NCI-H524 (cell line): ENCODE results near the gene AUTS2.

Source experiments
- DNase-seq, 2 experiments: peaks; one replicate each; lab custom pipeline; 2025; lab: John Stamatoyannopoulos, UW

AUTS2 gene

DNA sequence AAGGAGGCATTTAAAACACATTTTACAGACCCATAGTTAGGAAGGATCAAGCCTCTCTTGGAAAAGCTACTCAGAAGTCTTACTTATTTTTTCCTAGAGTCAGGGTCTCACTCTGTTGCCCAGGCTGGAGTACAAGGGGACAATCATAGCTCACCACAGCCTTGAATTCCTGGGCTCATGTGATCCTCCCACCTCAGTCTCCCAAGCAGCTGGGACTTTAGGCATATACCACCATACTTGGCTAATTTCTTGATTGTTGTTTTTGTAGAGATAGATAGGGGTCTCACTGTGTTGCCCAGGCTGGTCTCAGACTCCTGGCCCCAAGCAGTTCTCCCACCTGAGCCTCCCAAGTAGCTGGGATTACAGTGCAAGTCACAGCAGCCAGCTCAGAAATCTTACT is 1179.0 kb downstream of the AUTS2 start:
- DNase-seq = no peak

DNA sequence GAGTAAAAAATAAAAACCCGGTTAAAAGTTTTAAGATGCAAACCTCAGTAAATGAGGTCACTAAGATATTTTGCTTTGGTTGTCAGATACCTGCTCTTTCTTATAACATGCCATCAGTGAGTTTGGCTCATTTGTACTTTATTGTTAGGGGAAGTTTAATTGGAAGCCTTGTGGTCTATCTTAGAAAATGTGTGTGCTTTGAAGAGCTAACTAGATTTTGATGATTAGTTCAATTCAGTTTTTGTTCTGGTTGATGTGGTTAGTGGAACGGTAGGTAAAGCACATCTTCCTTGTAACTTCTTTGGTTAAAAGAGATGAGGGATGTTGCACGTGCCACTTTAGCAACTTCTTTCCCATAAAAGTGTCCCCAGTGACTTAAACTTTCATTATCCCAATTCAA is 1180.3 kb downstream of the AUTS2 start:
- DNase-seq = no peak

DNA sequence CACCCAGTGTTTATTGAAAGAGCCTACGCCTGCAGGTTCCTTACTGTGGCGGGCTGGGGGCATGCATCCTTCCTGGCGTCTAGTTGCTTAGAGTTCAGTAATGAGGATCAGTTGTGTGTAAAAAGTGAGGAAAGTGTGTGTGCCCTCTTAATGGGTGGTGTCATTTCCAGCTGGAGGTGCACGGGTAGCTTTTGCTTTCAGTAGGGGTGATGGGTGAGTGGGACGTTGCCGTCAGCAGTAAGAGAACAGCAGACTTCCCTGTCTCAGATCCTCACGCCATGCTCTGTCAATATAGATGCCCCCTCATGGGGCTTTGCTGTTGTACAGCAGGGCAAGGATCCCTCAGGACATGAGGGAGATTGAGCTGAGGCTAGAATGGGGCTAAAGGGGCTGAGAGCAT is 1181.0 kb downstream of the AUTS2 start:
- DNase-seq = no peak

DNA sequence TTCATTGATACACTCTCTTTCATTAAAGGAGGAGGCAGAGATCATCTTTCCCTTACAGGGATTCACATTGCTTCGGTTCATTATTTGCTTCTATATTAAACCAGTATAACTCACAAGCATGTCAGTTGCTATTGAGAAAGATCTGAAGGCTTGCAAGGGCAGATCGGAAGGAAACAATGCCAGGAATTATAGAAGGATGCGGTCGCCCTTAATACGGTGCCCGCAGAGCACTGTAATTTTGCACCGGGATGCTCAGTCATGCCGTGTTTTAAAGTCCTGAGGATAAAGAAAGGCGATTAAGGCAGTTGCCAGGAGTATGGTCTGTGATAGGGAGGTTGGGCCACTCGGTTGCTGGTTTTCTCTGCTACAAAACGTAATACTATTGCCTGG is 1183.6 kb downstream of the AUTS2 start:
- DNase-seq = no peak

DNA sequence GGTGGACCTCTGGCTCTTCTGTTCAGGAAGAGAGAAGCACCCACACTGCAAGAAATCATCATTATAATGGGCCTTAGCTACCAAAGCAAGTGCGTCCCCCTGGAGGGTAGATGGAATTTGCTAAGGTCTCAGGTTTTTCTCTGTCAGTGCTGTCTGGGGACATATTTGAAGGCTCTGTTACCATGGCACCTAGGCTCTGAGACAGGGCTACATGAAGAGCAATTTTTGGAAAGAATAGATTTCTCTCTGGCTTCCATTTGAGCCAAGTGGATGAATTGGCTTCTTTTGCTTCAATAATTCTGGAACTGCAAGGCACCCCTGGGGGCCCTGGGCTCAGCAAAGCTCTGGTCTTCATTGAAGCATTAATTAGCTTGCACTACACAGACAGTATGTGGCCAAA is 1184.5 kb downstream of the AUTS2 start:
- no peak for DNase-seq

DNA sequence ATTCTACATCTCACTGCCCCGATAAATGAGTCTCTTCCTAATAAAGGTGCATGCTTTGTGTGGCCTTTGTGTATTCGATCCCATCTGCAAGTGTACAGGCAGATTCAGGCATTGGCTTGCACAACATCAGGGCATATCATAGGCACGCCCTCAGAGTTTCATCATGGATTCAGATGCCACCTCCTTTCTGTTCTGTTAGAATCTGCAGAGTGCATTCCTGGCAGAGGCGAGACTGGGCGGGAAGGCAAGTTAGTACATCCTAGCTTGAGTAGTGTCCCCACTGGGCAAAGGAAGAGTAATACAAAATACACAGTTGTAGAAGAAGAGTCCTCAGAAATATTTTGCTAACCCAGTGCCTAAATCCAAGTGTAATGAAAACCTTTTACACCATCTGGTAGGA is 1187.2 kb downstream of the AUTS2 start:
- no peak for DNase-seq

DNA sequence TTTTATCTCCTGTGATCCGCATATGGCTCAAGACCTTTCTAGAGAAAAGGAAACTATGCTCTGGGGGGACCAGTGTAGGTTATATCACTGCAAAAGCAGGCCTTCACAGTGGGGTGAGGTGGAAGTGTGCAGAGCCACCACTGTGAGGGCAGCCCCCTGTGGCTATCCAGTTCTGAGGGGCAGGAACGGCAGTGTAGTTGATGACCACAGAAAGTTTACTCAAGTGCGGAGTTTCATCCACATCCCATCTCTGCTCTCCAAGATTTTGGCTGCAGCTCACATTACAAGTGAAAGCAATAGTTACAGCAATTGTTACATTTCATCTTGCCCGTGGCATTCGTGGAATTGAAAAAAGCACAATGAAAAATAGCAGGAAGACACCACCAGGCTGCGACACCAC is 1187.8 kb downstream of the AUTS2 start:
- DNase-seq = no peak

DNA sequence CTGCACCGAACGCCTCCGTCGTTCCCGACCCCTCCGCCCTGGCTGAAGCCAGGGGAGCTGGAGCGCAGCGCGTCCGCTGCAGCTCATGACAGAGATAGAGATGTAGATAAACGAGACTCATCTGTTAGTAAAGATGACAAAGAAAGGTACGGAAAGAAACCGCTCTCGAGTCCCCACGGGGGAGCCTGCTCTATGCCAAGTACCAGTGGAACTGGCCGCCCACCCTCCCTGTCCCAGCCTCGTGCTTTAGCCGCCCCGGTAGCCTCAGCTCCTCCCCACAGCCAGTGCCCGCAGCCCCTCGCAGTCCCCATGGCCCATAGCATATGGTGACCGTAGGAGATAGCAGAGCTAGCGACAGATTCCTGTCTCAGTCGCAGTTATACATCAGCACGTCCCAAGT is 1189.0 kb downstream of the AUTS2 start:
- DNase-seq = no peak

DNA sequence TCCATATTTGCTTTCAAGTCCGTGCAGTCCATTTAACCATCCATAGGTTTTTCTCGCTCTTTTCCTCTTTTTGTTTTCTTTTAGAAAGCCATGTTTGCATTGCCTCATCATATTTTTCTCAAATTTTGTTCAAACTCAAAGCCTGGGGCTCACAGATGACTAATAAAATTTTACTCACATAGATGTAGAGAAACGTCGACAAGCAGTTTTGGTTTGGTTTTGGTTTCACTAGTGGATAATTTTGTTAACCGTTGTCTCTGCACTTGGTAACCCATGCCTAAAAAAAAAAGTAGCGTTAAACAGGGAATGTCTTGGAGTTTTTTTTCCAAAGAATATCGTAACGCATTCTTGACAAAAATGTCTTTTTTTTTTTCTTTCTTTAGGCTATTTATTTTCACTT is 1189.5 kb downstream of the AUTS2 start:
- no peak for DNase-seq

DNA sequence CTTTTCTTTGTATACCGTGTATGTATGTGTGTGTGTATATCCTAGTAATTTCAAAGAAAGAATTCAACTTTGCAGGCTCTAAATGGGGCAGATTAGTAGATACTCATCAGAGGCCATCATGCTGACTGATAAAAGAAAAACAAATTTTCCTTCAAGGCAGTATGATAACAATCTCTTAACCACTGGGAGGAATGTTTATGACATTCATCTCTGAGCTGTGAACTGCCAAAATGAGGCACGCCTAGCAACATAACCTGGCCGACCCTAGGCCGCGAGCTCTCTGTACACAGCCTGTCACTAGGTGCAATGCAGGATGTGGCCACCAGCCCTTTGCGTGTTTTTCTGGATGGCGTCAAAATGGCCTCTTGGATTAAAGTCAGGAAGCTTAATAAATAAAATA is 1190.0 kb downstream of the AUTS2 start:
- DNase-seq = no peak

DNA sequence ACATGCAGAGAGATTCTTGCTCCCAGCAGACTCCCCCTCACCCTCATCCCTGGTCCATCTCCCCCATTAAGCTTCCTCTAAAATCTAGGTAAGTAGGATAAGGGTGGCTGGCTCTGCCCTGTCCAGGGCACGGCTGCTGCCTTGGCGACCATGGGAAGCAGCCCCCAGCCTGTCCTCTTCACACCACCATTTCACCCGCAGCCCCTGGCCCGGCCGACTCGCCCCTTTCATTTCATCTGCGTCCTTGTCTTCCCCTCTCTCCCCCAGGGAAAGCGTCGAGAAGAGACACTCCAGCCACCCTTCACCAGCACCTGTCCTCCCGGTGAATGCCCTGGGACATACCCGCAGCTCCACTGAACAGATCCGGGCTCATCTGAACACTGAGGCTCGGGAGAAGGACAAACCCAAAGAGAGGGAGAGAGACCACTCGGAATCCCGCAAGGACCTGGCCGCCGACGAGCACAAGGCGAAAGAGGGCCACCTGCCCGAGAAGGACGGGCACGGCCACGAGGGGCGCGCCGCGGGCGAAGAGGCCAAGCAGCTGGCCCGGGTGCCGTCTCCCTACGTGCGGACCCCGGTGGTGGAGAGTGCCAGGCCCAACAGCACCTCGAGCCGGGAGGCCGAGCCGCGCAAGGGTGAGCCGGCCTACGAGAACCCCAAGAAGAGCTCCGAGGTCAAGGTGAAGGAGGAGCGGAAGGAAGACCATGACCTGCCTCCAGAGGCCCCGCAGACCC is 1191.4 kb downstream of the AUTS2 start:
- no peak for DNase-seq

DNA sequence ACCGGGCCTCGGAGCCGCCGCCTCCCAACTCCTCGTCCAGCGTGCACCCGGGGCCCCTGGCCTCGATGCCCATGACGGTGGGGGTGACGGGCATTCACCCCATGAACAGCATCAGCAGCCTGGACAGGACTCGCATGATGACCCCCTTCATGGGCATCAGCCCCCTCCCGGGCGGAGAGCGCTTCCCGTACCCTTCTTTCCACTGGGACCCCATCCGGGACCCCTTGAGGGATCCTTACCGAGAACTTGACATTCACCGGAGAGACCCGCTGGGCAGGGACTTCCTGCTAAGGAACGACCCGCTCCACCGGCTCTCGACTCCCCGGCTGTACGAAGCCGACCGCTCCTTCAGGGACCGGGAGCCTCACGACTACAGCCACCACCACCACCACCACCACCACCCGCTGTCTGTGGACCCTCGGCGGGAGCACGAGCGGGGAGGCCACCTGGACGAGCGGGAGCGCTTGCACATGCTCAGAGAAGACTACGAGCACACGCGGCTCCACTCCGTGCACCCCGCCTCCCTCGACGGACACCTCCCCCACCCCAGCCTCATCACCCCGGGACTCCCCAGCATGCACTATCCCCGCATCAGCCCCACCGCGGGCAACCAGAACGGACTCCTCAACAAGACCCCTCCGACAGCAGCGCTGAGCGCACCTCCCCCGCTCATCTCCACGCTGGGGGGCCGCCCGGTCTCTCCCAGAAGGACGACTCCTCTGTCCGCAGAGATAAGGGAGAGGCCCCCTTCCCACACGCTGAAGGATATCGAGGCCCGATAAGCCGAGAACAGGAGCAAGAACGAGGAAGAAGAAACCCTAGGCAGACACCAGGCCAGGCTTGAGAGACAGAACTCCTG is 1192.2 kb downstream of the AUTS2 start:
- no peak for DNase-seq

DNA sequence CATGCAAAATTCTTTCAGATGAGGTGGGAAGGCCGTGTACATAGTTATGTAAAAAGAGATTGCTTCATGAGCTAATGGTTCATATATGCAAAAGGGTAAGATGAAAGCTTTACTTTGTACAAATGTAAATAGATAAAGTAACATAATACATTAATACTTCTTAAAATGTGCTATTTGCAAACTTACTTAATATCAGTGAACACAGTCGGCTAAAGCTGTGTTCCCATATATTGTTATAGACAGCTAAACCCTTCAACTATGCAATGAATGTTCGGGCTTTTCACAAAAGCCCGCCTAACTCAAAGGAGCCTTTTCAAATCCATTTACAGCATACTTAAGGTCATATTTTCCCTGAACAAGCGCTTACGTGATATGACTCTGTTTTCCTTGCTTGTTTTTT is 1193.1 kb downstream of the AUTS2 start:
- no peak for DNase-seq

DNA sequence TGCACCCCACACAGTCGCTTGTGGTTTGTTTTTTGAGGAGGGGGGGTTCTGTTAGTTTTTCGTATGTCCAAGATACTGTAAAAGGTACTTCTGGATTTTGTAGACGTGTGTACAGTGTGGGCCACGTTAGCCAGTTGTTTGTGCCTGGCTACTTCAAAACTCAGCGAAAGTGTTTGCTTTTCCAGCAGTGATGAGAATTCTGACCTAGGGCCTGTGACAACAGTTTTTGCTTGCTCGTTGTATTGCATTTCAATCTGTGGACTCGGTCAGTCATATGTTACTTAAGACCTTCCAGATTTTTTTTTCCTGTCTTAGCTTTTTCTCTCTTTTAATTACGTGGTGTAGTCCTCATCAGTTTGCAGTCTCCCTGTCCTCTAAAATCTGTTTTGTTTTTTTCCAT is 1194.8 kb downstream of the AUTS2 start:
- no peak for DNase-seq

DNA sequence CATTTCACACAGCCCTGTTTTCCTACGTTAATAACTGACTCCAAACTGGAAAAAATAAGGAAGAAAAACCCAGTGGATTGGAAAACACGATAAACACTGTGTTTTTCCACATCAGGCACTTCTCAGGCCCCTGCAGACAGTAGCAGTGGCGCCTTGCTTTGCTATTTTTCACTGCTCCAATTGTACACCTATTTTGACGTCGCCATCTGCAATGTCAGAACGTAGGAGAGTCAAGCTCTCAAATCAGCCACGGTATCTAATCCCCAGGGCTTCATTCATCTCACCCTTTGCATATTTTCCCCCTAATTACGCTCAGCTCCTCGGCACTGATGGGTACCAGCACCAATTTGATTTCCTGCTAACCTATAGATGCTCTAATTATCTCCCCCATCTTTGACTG is 1195.5 kb downstream of the AUTS2 start:
- no peak for DNase-seq

DNA sequence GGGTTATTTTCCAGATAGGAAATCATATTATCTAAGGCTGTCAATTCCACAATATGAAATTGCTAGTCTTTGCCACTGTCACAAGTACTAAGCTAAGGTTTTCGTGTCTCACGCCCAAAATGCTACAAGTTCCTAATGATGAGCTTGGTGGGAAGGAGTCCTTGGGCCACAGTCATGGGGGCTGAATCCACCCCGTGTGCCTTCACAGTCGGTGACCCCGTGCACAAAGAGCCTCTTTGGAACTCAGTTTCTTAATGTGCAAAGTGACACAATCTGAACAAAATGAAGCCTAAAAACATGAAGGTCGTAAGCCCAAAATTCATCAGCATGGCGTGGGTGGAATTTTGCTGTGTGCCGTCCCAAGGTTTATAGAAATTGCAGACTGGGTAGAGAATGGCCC is 1196.7 kb downstream of the AUTS2 start:
- no peak for DNase-seq

DNA sequence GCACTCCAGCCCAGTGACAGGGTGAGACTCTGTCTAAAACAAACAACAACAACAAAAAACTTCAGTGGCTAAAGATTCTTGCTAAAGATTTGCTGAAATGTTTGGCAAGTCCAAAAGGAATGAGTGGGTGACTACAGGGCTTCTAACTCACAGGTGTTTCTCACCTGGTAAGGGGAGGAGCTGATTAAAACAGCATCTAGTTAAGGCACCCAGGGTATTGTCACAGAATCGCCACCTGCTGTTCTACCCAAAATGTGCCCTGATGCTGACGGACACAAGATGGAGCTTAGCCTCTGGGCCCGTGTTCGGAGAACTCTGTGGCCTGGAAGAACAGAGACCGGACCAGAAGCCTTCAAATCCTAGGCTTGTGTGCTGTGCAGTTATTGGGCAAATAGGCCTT is 1197.7 kb downstream of the AUTS2 start:
- no peak for DNase-seq

DNA sequence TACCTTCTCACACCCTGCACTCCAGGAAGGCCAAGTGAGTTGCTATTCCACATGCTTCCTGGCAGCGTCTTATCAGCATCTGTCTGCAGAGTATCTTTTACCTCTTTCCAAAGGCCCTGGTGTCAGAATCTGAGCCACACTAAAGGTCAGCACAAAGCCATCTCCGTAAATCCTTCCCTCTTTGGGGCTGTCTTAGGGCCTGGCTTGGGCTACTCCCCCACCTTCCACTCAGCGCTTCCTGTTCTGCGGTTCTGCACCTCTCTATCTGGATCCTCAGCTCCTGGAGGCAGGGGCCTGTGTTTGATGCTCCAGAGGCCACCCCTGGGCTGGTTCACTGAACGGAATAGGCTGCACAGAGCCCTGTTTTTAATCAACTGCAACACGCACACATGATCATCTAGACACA is 1198.8 kb downstream of the AUTS2 start:
- DNase-seq = no peak

DNA sequence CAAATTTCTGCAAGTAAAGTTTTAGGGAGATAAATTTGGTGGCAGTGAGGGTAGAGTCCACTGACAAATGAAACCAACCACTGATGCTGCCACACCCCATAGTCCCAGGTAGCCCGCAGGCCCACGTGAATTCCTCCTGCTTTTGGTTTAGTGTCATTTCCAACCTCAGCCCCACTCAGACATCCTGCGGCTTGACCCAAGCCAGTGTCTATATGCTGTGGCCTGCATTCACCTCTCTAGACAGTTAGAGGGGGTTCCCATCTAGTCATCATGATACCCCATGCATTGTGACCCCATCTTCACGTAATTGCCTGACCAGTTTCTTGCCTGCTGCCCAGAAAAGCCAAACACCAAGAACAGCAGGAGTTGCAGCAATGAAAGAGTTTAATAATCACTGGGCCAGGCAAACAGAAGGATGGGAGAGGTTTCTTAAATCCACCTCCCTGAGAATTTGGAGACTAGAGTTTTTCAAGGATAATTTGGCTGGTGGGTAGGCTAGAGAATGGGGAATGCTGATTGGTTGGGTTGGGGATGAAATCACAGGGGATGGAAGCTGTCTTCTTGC is 1201.6 kb downstream of the AUTS2 start:
- DNase-seq = no peak

DNA sequence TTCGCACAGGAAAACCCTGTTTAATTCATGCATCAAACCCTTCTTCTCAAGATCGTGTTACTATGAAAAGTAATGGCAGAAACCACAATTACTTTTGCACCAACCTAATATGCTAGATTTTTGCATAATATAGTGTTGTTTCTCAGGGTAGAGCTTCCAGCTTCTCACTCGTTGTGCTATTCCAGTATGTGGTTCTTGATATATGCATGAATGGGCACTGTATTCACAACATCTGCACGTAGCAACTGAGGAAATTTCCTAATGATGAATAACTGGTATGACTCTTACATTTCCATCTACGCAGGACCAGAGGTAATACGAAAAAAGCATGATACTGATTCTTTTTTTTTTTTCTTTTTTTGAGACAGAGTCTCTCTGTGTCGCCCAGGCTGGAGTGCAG is 1207.1 kb downstream of the AUTS2 start:
- no peak for DNase-seq

DNA sequence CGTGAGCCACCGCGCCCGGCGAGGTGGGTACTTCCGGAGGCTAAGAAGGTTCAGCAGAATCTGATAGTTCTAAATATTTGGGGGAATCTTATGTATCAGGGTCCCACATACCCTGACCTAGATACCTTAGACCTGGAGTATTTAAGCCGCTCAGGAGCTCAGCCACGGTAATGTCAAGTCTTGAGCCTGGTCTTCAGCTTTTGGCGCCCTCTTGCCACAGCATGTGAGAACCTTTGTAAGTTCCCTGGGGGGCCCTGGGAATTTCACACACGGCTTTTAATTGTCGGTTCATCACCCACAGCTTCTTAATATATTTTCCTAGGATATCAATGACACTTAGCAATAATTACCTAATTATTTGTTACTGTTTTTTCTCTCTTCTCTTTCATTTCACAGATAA is 1209.4 kb downstream of the AUTS2 start:
- peak in 1 of 2 experiments; percentile 16 for DNase-seq

DNA sequence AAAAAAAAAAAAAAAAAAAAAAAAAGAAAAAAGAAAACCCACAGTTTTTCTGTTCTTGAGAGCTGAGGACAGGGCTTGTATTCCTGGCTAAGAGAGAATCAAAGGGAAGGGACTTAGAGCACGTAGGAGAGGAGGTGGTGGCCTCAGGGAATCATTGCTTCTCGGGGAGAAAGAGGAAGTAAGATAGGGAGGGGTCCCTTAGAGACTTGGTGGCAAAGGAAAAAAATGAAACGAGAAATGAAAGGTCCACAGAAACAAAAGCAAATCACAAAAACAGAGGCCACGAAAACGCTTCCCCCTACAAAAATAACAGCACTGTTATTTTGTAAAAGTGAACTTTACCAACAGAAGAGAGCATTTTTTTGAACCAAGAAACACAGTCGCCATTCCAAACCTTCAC is 1210.6 kb downstream of the AUTS2 start:
- DNase-seq = no peak

DNA sequence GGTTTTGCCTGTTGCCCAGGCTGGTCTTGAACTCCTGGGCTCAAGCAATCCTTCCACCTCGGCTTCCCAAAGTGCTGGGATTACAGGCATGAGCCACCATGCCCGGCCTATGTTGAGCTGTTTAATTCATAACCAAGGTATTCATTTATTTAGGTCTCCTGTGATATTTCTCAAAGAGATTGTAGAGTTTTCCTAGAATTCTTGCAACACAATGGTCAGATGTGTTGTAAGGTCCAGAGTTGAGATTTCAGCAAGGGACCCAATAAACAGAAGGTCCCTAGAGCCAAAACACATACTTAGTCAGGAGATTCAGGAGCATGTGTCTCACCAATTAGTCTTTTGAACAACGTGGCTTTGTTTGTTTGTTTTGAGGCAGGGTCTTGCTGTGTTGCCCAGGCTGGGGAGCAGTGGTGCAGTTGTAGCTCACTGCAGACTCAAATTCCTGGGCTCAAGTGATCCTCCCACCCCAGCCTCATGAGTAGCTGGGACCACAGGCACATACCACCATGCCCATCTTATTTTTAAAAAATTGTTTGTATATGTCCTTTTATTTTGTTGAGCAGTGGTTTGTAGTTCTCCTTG is 1212.4 kb downstream of the AUTS2 start:
- no peak for DNase-seq
